RWPE2 (cell line): ENCODE data around the gene KLHL6.
A peak's percentile ranks its signal among the peaks of the same experiment; 100 is the strongest.
"Not testable (repeated sequence)": the region's sequence is repeated elsewhere in the genome, so short reads cannot be mapped to it uniquely, and the experiment has no call there.

Source experiments
- ATAC-seq: fragments of 200-7000 bp; cut with Tn5 transposase; 3 replicates; pipeline ENCODE4 v1.9.1; 2021; ENCODE audit warnings: low read depth
- DNase-seq: peaks from one replicate; pipeline ENCODE4 v3.0.0-alpha.2; 2020; ENCODE audit warnings: low spot score
- H3K27ac ChIP-seq: fragments of 450-650 bp; 2 replicates; pipeline ENCODE4 v1.5.1; 2017; ENCODE audit warnings: mild to moderate bottlenecking; ENCODE audit not compliant: poor library complexity, severe bottlenecking
- H3K27me3 ChIP-seq: fragments of 250-450 bp; sonication (Bioruptor Pico); 2 replicates; pipeline ENCODE4 v1.5.1; 2021; ENCODE audit warnings: mild to moderate bottlenecking, moderate library complexity; ENCODE audit not compliant: insufficient read depth, poor library complexity, severe bottlenecking
- H3K36me3 ChIP-seq: fragments of 250-450 bp; sonication (Bioruptor Pico); 2 replicates; pipeline ENCODE4 v1.5.1; 2020; ENCODE audit warnings: low read depth, mild to moderate bottlenecking, moderate library complexity
- H3K4me1 ChIP-seq: fragments of 250-450 bp; sonication (Bioruptor Pico); 2 replicates; pipeline ENCODE4 v1.5.1; 2021; ENCODE audit warnings: mild to moderate bottlenecking, moderate library complexity; ENCODE audit not compliant: insufficient read depth, poor library complexity, severe bottlenecking
- H3K4me3 ChIP-seq: fragments of 250-450 bp; sonication (Bioruptor Pico); 2 replicates; pipeline ENCODE4 v1.5.1; 2021; ENCODE audit warnings: mild to moderate bottlenecking, moderate library complexity; ENCODE audit not compliant: severe bottlenecking
- H3K9me3 ChIP-seq: fragments of 250-450 bp; sonication (Bioruptor Pico); 2 replicates; pipeline ENCODE4 v1.5.1; 2021; ENCODE audit warnings: mild to moderate bottlenecking, moderate library complexity; ENCODE audit not compliant: severe bottlenecking
- TF ChIP-seq, protein P1 (sequence below): fragments of 450-650 bp; IDR thresholded peaks from one replicate; pipeline ENCODE4 v1.5.1; 2017; ENCODE audit warnings: mild to moderate bottlenecking, moderate library complexity; ENCODE audit not compliant: poor library complexity, severe bottlenecking

KLHL6 gene

DNA sequence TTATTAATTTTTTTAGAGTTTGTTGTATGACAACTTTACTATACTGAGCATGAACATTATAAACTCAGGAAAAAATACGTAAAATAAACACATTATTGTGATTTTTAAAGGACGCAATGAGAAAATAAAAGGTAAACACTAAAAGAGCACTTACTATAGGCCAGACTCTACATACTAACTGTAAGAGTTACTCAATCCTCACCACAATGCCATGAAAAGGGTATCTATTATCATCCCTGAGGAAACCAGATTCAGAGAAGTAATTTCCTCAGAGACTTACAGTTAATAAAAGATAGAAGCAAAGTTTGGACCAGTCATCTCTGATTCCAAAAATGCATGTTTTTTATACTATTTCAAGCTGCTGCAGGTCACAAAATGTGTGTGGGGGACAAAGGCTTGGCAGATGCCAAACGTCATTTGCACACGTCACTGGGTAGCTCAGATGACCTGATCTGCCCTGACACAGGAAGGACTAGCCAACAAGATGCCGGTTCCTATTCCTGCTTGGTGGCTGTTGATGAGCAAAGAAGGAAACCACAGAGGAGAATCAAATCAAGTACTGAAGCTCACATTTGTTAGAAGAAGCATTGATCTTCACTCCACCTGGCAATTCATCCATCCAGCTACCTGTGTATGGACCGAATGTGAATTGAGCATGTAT is 42.3 kb downstream of the KLHL6 start:
- no peak overlapping the region for H3K4me3 ChIP-seq
- no peaks in the 10 kb centered on the region for H3K36me3 ChIP-seq
- DNase-seq (peak; percentile 8), ATAC-seq (no peak)
- TF ChIP-seq, protein P1, sequence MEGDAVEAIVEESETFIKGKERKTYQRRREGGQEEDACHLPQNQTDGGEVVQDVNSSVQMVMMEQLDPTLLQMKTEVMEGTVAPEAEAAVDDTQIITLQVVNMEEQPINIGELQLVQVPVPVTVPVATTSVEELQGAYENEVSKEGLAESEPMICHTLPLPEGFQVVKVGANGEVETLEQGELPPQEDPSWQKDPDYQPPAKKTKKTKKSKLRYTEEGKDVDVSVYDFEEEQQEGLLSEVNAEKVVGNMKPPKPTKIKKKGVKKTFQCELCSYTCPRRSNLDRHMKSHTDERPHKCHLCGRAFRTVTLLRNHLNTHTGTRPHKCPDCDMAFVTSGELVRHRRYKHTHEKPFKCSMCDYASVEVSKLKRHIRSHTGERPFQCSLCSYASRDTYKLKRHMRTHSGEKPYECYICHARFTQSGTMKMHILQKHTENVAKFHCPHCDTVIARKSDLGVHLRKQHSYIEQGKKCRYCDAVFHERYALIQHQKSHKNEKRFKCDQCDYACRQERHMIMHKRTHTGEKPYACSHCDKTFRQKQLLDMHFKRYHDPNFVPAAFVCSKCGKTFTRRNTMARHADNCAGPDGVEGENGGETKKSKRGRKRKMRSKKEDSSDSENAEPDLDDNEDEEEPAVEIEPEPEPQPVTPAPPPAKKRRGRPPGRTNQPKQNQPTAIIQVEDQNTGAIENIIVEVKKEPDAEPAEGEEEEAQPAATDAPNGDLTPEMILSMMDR = no peak
- no peaks in the 10 kb centered on the region for H3K4me1 ChIP-seq
- H3K9me3 ChIP-seq = no peaks in the 10 kb centered on the region
- no peaks in the 10 kb centered on the region for H3K27me3 ChIP-seq
- H3K27ac ChIP-seq = no peak overlapping the region

DNA sequence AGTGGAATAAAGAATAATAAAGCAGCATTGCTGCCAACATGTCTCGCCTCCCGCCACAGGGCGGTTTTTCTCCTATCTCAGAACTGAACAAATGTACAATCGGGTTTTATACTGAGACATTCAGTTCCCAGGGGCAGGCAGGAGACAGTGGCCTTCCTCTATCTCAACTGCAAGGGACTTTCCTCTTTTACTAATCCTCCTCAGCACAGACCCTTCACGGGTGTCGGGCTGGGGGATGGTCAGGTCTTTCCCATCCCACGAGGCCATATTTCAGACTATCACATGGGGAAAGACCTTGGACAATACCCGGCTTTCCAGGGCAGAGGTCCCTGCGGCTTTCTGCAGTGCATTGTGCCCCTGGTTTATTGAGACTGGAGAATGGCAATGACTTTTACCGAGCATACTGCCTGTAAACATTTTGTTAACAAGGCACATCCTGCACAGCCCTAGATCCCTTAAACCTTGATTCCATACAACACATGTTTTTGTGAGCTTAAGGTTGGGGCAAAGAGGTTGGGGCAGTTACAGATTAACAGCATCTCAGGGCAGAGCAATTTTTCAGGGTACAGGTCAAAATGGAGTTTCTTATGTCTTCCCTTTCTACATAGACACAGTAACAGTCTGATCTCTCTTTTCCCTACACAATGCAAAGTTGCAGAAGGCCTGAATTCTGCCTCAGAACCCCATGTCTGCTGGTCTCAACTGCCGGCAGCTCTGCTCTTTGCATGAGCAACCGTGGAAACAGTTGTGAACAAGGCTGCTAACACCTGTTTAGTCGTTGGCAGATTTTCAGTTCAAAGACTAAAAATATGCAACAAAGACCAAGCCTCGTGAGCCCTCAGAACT is 44.0 kb downstream of the KLHL6 start:
- DNase-seq = peak; percentile 9
- H3K36me3 ChIP-seq, H3K4me3 ChIP-seq, H3K4me1 ChIP-seq, H3K9me3 ChIP-seq, ATAC-seq, H3K27ac ChIP-seq, H3K27me3 ChIP-seq: not testable (repeated sequence)

DNA sequence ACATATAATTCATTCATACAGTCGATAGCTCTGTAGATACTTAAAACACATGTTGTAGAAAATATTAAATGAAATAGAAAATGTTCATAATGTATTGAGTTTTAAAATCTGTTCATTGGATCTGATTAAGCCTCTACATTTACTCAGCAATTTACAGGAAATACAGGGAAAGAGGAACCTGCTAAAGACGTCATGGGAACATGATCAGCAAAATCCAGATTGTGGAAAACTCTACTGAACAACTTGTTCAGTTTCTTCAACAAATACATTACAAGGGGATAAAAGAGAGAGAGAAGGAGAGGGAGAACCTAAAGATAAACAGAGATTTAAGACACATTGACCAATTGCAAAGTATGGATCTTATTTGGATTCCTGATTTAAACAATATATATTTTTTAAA is 46.7 kb downstream of the KLHL6 start:
- TF ChIP-seq, protein P1 = no peak
- ATAC-seq = no peak
- H3K27ac ChIP-seq = no peak overlapping the region

DNA sequence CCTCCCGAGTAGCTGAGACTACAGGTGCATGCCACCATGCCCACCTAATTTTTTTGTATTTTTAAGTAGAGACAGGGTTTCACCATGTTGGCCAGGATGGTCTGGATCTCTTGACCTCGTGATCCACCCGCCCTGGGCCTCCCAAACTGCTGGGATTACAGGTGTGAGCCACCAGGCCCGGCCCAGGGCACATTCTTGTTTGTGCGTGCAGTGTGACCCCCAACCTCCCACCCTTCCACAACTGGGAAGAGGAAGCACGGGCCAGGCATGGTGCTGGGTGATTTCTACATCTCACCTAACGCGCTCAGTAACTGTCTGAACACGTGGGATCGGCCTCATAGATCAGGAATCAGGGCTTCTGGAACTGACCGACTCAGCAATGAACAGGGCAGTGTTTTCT is 48.0 kb downstream of the KLHL6 start:
- H3K4me1 ChIP-seq = no peaks in the 10 kb centered on the region
- no peak overlapping the region for H3K27ac ChIP-seq
- no peaks in the 10 kb centered on the region for H3K36me3 ChIP-seq
- H3K27me3 ChIP-seq = no peaks in the 10 kb centered on the region
- H3K4me3 ChIP-seq = no peak overlapping the region
- DNase-seq (no peak), ATAC-seq (no peak)
- H3K9me3 ChIP-seq = no peaks in the 10 kb centered on the region
- TF ChIP-seq, protein P1 = no peak

More for the DNA sequence above, 46.7 kb downstream of the KLHL6 start:
- H3K4me3 ChIP-seq = no peak overlapping the region
- no peaks in the 10 kb centered on the region for H3K27me3 ChIP-seq
- H3K36me3 ChIP-seq = no peaks in the 10 kb centered on the region
- no peaks in the 10 kb centered on the region for H3K4me1 ChIP-seq
- H3K9me3 ChIP-seq = no peaks in the 10 kb centered on the region
- DNase-seq = no peak

DNA sequence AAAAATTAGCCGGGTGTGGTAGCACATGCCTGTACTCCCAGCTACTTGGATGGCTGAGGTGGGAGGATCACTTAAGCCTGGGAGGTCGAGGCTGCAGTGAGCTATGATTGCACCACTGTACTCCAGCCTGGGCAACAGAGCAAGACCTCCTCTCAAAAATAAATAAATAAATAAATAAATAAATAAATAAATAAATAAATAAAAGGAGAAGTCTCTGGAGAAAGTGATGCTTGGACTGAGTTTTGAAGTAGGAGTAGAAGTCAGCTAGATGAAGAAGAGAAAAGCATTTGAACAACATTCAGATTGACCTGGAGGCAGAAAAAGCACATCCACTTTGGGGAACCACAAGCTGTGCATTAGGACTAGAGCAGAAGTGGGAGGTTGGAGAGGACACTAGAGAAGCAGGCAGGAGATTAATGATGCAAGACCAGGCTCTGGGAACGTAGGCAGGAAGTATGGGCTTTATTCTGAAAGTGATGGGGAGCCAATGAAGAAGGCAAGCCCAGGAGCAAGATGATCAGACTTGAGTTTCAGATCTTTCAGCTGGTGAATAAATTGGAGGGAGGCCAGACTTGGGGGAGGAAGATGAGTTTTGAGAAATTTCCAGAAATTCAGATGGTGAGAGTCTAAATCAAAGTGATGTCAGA is 48.7 kb downstream of the KLHL6 start:
- no peak overlapping the region for H3K4me3 ChIP-seq
- H3K36me3 ChIP-seq = no peaks in the 10 kb centered on the region
- TF ChIP-seq, protein P1 = no peak
- DNase-seq = no peak
- H3K27ac ChIP-seq = no peak overlapping the region
- no peaks in the 10 kb centered on the region for H3K9me3 ChIP-seq
- H3K4me1 ChIP-seq = no peaks in the 10 kb centered on the region
- ATAC-seq = no peak
- no peaks in the 10 kb centered on the region for H3K27me3 ChIP-seq
